HG02943 (cell line): ENCODE results near the gene NDUFA5.
"Not testable (repeated sequence)": the region's sequence is repeated elsewhere in the genome, so short reads cannot be mapped to it uniquely, and the experiment has no call there.

Source experiments
- ATAC-seq: cut with Tn5 transposase; IDR thresholded peaks from one replicate; pipeline ENCODE4 v1.9.1; 2021; ENCODE audit warnings: mild to moderate bottlenecking, low read depth, moderate library complexity; ENCODE audit not compliant: unreplicated experiment

NDUFA5 gene

GRCh38 chr7:123558289-123558874 lies 764 bp upstream of the NDUFA5 start:
- ATAC-seq, result no peak

GRCh38 chr7:123557016-123557397 lies 611 bp downstream of the NDUFA5 start:
- ATAC-seq, result no peak

- ATAC-seq, result no peak
Observed at GRCh38 chr7:123555484-123555883, 2.1 kb downstream of the NDUFA5 start.

GRCh38 chr7:123553159-123553558 lies 4.5 kb downstream of the NDUFA5 start:
- no peak for ATAC-seq

- ATAC-seq, result no peak
Observed at GRCh38 chr7:123552641-123553040, 5.0 kb downstream of the NDUFA5 start.

- not testable (repeated sequence) for ATAC-seq
Observed at GRCh38 chr7:123552134-123552533, 5.5 kb downstream of the NDUFA5 start.

- ATAC-seq, result no peak
Observed at GRCh38 chr7:123548406-123548805, 9.2 kb downstream of the NDUFA5 start.

GRCh38 chr7:123539871-123540270 lies 17.7 kb downstream of the NDUFA5 start:
- no peak for ATAC-seq

- no peak for ATAC-seq
Observed at GRCh38 chr7:123538897-123539296, 18.7 kb downstream of the NDUFA5 start.

- no peak for ATAC-seq
Observed at GRCh38 chr7:123538189-123538714, 19.4 kb downstream of the NDUFA5 start.

GRCh38 chr7:123537026-123537642 lies 20.5 kb downstream of the NDUFA5 start:
- ATAC-seq, result no peak

GRCh38 chr7:123535517-123535916 lies 22.1 kb downstream of the NDUFA5 start:
- ATAC-seq, result no peak

- ATAC-seq, result peak; percentile 64
Observed at GRCh38 chr7:123534383-123535260, 23.0 kb downstream of the NDUFA5 start, which contains the start of gene IQUB. Gene IQUB, minus strand, starts transcription at chr7:123534595. Its CDS starts 22,255 bp downstream, at chr7:123512340.

- ATAC-seq, result peak; percentile 23
Observed at GRCh38 chr7:123533929-123534382, 23.7 kb downstream of the NDUFA5 start.

GRCh38 chr7:123533553-123533917 lies 24.1 kb downstream of the NDUFA5 start:
- no peak for ATAC-seq

- ATAC-seq, result peak; percentile 41
Observed at GRCh38 chr7:123532788-123533552, 24.6 kb downstream of the NDUFA5 start.

GRCh38 chr7:123532343-123532742 lies 25.3 kb downstream of the NDUFA5 start:
- peak; percentile 0 for ATAC-seq

GRCh38 chr7:123530035-123530591 lies 27.5 kb downstream of the NDUFA5 start:
- ATAC-seq, result not testable (repeated sequence)

GRCh38 chr7:123528265-123528664 lies 29.4 kb downstream of the NDUFA5 start:
- no peak for ATAC-seq

- ATAC-seq, result not testable (repeated sequence)
Observed at GRCh38 chr7:123527712-123528225, 29.8 kb downstream of the NDUFA5 start.
